GM10248 (cell line): Measurements from ENCODE around the gene MARCOL.
"Not testable (repeated sequence)": the region's sequence is repeated elsewhere in the genome, so short reads cannot be mapped to it uniquely, and the experiment has no call there.

Experiments
- CTCF ChIA-PET: fragments of 300-600 bp; sonication (Branson Sonifier 250); formaldehyde crosslinking; extraction: SDS; loops from one replicate; lab custom pipeline; 2021; ENCODE audit warnings: antibody characterized with exemption; lab: Yijun Ruan, JAX
- POLR2A ChIA-PET: fragments of 350-650 bp; sonication (Branson Sonifier 250); formaldehyde crosslinking; extraction: SDS; loops from one replicate; lab custom pipeline; 2020; ENCODE audit warnings: antibody characterized with exemption; lab: Yijun Ruan, JAX
- DNase-seq: peaks from one replicate; pipeline ENCODE4 v3.0.0; 2012; ENCODE audit errors: extremely low spot score
- TF ChIP-seq, protein P1 (sequence below): IDR thresholded peaks from 2 replicates; pipeline ENCODE4 v1.5.1; 2012; ENCODE audit warnings: mild to moderate bottlenecking, low read depth; ENCODE audit errors: extremely low read depth, missing control alignments, control extremely low read depth

The MARCOL gene

DNA sequence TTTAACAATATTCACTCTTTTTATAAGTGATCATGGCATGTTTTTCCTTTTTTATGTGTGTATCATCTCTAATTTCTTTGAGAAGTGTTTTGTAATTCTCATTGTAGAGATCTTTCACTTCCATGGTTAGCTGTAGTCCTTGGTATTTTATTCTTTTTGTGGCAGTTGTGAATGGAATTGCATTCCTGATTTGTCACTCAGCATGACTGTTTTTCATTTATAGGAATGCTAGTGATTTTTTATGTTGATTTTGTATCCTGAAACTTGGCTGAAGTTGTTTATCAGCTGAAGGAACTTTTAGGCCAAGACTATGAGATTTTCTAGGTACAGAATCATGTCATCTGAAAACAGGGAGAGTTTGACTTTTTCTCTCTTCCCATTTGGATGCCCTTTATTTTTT, 17.1 kb downstream of the MARCOL start:
- DNase-seq: no peak
- ChIA-PET CTCF (no interaction called here), POLR2A (no interaction called here)
- TF ChIP-seq, protein P1, sequence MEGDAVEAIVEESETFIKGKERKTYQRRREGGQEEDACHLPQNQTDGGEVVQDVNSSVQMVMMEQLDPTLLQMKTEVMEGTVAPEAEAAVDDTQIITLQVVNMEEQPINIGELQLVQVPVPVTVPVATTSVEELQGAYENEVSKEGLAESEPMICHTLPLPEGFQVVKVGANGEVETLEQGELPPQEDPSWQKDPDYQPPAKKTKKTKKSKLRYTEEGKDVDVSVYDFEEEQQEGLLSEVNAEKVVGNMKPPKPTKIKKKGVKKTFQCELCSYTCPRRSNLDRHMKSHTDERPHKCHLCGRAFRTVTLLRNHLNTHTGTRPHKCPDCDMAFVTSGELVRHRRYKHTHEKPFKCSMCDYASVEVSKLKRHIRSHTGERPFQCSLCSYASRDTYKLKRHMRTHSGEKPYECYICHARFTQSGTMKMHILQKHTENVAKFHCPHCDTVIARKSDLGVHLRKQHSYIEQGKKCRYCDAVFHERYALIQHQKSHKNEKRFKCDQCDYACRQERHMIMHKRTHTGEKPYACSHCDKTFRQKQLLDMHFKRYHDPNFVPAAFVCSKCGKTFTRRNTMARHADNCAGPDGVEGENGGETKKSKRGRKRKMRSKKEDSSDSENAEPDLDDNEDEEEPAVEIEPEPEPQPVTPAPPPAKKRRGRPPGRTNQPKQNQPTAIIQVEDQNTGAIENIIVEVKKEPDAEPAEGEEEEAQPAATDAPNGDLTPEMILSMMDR: no peak

DNA sequence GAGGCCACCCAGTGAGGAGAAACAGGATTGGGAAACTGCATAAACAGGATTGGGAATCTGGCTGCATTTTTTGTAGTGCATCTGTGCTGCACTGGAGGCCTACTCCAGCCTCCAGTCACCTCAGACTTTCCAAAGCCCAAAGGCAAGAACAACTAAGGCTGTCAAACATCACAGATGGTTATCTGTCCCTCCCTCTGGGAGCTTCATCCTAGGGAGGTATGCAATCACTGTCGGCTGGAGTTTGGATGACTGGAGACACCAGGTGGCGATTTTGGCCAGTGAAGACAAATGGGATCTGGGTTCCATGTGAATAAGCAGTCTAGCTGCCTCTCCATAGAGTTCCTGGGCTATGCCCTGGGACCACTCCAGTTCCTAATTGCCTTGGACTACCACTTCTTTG, 21.0 kb downstream of the MARCOL start:
- TF ChIP-seq, protein P1: no peak
- DNase-seq: no peak
- ChIA-PET CTCF (interaction anchor here (1.0 kb wide), 1 partner anchor 12 kb away, joined by 3 read pairs; no protein-coding TSS in a partner anchor), POLR2A (no interaction called here)

GRCh38 chr5:148261221-148261620, 22.9 kb downstream of the MARCOL start:
- TF ChIP-seq, protein P1: no peak
- CTCF ChIA-PET: no interaction called here
- DNase-seq: no peak
- POLR2A ChIA-PET: no interaction called here

- ChIA-PET CTCF (interaction anchor here (1.0 to 1.3 kb wide), 2 partner anchors 10 to 29 kb away, joined by 3 to 5 read pairs; no protein-coding TSS in a partner anchor), POLR2A (no interaction called here)
- TF ChIP-seq, protein P1: no peak
- no peak for DNase-seq
These were observed 29.6 kb downstream of the MARCOL start for GRCh38 chr5:148267962-148268361.

DNA sequence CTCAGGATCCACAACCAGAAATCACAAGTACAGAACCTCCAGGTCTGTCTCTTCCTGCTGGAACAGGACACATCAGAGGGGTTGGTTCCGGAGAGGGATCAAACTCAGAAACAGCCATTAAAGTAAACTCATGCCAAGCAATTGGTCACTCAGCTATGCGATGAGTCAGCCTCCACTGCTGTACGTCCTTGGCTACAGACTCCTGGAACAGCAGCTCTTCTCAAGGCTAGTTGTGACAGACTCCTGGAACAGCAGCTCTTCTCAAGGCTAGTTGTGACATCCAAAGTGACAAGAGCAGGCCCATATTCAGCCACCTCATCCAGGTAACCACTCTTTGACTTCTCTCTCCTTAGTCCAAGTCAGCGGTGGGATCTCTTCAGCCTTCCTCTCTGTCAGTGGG, 30.2 kb downstream of the MARCOL start, which contains the start of gene SPINK13:
SPINK13 (plus strand) TSS at position 229 of the 400 bp plus-strand sequence. CDS start 1,279 bp downstream, outside the sequence.
- TF ChIP-seq, protein P1: no peak
- ChIA-PET POLR2A (no interaction called here), CTCF (interaction anchor here (1.3 kb wide), 1 partner anchor 9 kb away, joined by 5 read pairs; no protein-coding TSS in a partner anchor)
- DNase-seq: no peak

GRCh38 chr5:148275129-148275528, 36.8 kb downstream of the MARCOL start:
- DNase-seq, POLR2A ChIA-PET, CTCF ChIA-PET: not testable (repeated sequence)

DNA sequence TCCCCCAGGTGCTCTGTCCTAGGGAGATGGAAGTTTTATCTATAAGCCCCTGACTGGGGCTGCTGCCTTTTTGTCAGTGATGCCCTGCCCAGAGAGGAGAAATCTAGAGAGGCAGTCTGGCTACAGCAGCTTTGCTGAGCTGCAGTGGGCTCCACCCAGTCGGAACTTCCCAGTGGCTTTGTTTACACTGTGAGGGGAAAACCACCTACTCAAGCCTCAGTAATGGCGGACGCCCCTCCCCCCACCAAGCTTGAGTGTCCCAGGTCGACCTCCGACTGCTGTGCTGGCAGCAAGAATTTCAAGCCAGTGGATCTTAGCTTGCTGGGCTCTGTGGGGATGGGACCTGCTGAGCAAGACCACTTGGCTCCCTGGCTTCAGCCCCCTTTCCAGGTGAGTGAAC, 42.6 kb downstream of the MARCOL start:
- DNase-seq: not testable (repeated sequence)
- ChIA-PET CTCF (interaction anchor here (0.8 kb wide), 1 partner anchor 10 kb away, joined by 3 read pairs; no protein-coding TSS in a partner anchor), POLR2A (interaction anchor here (0.6 kb wide), 1 partner anchor 31 kb away, joined by 3 read pairs; no protein-coding TSS in a partner anchor)

DNA sequence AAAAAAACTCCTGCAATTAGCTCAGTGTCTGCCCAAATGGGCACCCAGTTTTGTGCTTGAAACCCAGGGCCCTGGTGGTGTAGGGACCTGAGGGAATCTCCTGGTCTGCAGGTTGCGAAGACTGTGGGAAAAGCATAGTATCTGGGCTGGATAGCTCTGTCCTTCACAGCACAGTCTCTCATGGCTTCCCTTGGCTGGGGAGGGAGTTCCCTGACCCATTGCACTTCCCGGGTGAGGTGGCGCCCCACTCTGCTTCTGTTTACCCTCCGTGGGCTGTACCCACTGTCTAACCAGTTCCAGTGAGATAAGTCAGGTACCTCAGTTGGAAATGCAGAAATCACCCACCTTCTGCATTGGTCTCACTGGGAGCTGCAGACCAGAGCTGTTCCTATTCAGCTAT, 43.0 kb downstream of the MARCOL start:
- CTCF ChIA-PET: interaction anchor here (0.8 kb wide), 1 partner anchor 10 kb away, joined by 3 read pairs; no protein-coding TSS in a partner anchor
- POLR2A ChIA-PET, DNase-seq: not testable (repeated sequence)
